ENCODE measurements around the gene FAM53C. TPM values are rescaled to one million over a fixed set of nuclear protein-coding genes. Genes with fewer than 3 reads are reported as not detected.

The FAM53C gene
- 52.1 to 53.6 TPM (median 52.9 TPM) in 3 replicates for total RNA-seq

GRCh38 chr5:138337685-138338410 lies at the start of gene FAM53C:
Gene FAM53C (plus strand): TSS chr5:138338266. CDS start chr5:138341336, 3,070 bp downstream.
- DNase-seq (ENCODE audit: low spot score in 2 of 2, unreplicated experiment in 2 of 2), result peak; percentile 86 to 95
- no peaks in the 10 kb centered on the region for H3K9me3 Mint-ChIP-seq
- TF ChIP-seq CTCF (IDR thresholded peaks at IDR 0.05; ENCODE audit: unreplicated experiment), result no peak
- H3K27me3 Mint-ChIP-seq (ENCODE audit: low read depth), result no peaks in the 10 kb centered on the region
- H3K4me3 Mint-ChIP-seq, result peak within 1 kb of the TSS; percentile 94
- H3K36me3 Mint-ChIP-seq, result peaks cover 8% of the 10 kb centered on the region
- peaks cover 31% of the 10 kb centered on the region for H3K4me1 Mint-ChIP-seq
- peak within 1 kb of the TSS; percentile 99 for H3K27ac Mint-ChIP-seq

- no peak overlapping the region for H3K27ac Mint-ChIP-seq
- H3K4me1 Mint-ChIP-seq, result no peaks in the 10 kb centered on the region
- no peaks in the 10 kb centered on the region for H3K27me3 Mint-ChIP-seq (ENCODE audit: low read depth)
- no peak for DNase-seq (ENCODE audit: low spot score in 2 of 2, unreplicated experiment in 2 of 2)
- no peak overlapping the region for H3K4me3 Mint-ChIP-seq
- H3K9me3 Mint-ChIP-seq, result no peaks in the 10 kb centered on the region
- no peaks in the 10 kb centered on the region for H3K36me3 Mint-ChIP-seq
- TF ChIP-seq CTCF (IDR thresholded peaks at IDR 0.05; ENCODE audit: unreplicated experiment), result no peak
Measured at GRCh38 chr5:138289296-138289695, 48.8 kb upstream of the FAM53C start.

GRCh38 chr5:138303372-138303771 lies 34.7 kb upstream of the FAM53C start:
- Mint-ChIP-seq H3K4me3 (no peak overlapping the region), H3K36me3 (peaks cover 16% of the 10 kb centered on the region), H3K4me1 (no peaks in the 10 kb centered on the region), H3K9me3 (peaks cover 9% of the 10 kb centered on the region), H3K27me3 (ENCODE audit: low read depth) (no peaks in the 10 kb centered on the region), H3K27ac (no peak overlapping the region)
- TF ChIP-seq CTCF (IDR thresholded peaks at IDR 0.05; ENCODE audit: unreplicated experiment), result no peak
- no peak for DNase-seq (ENCODE audit: low spot score in 2 of 2, unreplicated experiment in 2 of 2)

GRCh38 chr5:138305797-138306196 lies 32.3 kb upstream of the FAM53C start:
- no peak for DNase-seq (ENCODE audit: low spot score in 2 of 2, unreplicated experiment in 2 of 2)
- Mint-ChIP-seq H3K4me1 (no peaks in the 10 kb centered on the region), H3K27me3 (ENCODE audit: low read depth) (no peaks in the 10 kb centered on the region), H3K36me3 (peaks cover 6% of the 10 kb centered on the region), H3K9me3 (no peaks in the 10 kb centered on the region), H3K27ac (no peak overlapping the region), H3K4me3 (no peak overlapping the region)
- TF ChIP-seq CTCF (IDR thresholded peaks at IDR 0.05; ENCODE audit: unreplicated experiment), result no peak

DNA sequence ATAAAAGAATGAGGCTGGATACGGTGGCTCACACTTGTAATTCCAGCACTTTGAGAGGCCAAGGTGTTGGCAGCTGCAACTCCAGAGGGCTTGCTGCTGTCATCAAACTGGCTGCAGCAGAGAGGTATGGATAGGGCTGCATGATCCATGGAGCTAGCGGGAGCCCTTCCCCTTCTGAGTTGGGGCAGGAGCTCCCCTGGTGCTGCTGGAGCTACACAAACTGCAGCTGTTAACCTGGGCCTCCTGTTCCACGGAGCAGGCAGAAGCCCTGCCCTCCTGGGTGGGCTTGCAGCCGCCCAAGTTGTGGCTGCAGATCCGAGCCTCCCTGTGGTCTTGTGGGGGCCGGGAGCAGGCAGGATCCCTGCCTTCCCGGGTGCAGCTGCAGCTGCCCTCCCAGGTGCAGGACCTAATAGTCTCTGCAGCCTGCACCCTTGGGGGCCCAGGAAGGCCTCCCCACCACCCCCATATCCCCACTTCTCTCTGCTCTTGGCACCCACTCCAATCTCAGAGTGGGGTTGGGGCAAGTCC lies 22.3 kb upstream of the FAM53C start:
- no peak overlapping the region for H3K27ac Mint-ChIP-seq
- peaks cover 6% of the 10 kb centered on the region for H3K9me3 Mint-ChIP-seq
- H3K27me3 Mint-ChIP-seq (ENCODE audit: low read depth), result no peaks in the 10 kb centered on the region
- DNase-seq (ENCODE audit: low spot score in 2 of 2, unreplicated experiment in 2 of 2), result peak in 1 of 2 experiments; percentile 19
- peaks cover 19% of the 10 kb centered on the region for H3K36me3 Mint-ChIP-seq
- no peak for TF ChIP-seq CTCF (IDR thresholded peaks at IDR 0.05; ENCODE audit: unreplicated experiment)
- no peak overlapping the region for H3K4me3 Mint-ChIP-seq
- no peaks in the 10 kb centered on the region for H3K4me1 Mint-ChIP-seq

Measured in mesothelial cell of epicardium (in vitro differentiated cells).